GM10266 (cell line): Measurements from ENCODE around the gene SUSD3.

Experiments used
- DNase-seq: peaks from one replicate; pipeline ENCODE4 v3.0.0; 2012; ENCODE audit errors: extremely low spot score
- CTCF ChIP-seq: IDR thresholded peaks from 2 replicates; pipeline ENCODE4 v1.5.1; 2012; ENCODE audit warnings: mild to moderate bottlenecking, low read depth; ENCODE audit not compliant: control insufficient read depth, insufficient read depth; ENCODE audit errors: missing control alignments

The SUSD3 gene

GRCh38 chr9:93058355-93059010, at the start of gene SUSD3:
Gene SUSD3 (plus strand): TSS chr9:93058701. CDS start chr9:93058743, 42 bp downstream.
- peak; percentile 93 for DNase-seq
- TF ChIP-seq CTCF, result no peak

- TF ChIP-seq CTCF, result no peak
- DNase-seq, result no peak
Observed at GRCh38 chr9:93009337-93010015, 49.0 kb upstream of the SUSD3 start.

- DNase-seq, result no peak
- no peak for TF ChIP-seq CTCF
Observed at GRCh38 chr9:93010056-93010455, 48.4 kb upstream of the SUSD3 start.

DNA sequence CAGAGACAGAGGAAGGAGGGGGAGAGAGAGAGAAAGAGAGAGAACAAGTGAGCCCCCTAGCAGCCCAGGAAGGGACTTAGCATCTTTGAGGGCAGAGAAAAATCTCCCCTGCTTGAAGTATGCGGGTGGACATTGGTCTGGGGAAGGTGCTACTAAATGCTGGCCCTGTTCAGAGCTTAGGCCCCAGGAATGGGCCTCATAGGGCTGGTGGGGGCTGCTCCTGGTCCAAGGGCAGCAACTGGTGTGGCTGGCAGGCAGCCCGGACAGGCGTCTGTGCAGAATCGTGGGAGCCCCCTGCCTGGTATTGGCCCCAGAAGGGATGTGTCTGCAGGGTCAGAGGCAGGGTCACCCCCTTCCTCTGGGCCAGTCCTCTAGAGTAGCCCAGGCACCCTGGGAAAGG, 47.8 kb upstream of the SUSD3 start:
- TF ChIP-seq CTCF, result no peak
- DNase-seq, result no peak

GRCh38 chr9:93011114-93011513, 47.4 kb upstream of the SUSD3 start:
- TF ChIP-seq CTCF, result no peak
- no peak for DNase-seq

DNA sequence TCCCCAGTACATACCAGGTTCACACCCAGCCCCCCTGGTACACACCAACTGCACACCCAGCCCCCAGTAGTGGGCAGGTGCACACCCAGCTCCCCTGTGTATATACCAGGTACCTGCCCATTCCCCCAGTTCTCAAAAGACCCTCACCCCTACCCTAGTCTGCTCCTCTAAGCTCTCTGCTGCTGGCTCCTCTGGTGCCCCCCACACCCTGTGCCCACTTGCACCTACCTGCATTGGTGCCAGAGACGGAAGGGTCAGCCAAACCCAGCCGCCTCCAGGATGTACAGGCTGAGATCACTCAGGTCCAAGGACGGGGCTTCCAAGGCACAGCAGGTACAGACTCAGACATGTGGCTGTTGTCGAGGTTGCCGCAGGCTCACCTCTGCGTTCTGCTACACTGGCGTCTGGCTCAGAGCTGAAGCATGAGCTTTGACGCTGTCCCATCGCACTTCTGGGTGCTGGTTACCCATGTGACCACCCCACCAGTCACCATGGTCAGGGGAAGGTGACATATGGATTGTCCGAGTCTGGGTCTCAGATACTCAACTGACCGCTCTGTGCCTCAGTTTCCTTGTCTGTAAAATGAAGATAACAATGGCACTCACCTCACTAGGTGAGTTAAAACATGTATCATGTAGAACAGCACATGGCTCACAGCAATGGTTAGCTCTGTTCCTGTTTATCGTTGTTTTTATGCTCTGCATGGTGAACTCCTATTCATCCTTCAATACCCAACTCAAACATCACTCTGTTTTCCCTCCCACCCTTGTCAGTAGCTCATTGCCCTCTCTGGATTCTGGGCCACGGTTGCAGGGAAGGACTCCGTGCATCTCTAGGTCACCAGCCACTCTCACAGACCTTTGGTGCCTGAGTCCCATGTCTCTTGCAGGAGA, 45.3 kb upstream of the SUSD3 start:
- TF ChIP-seq CTCF, result no peak
- DNase-seq, result no peak
